H9 (cell line): ENCODE measurements around the gene OSBPL8. TPM values are rescaled to one million over a fixed set of nuclear protein-coding genes. Genes with fewer than 3 reads are reported as not detected.

ENCODE experiments used
- DNase-seq: peaks from one replicate; pipeline ENCODE4 v3.0.0-alpha.2; 2017
- H2AFZ ChIP-seq: one replicate; pipeline ENCODE4 v1.6.1; 2013; ENCODE audit warnings: mild to moderate bottlenecking, low read length, control low read depth, moderate library complexity
- H2AK5ac ChIP-seq: 2 replicates; pipeline ENCODE4 v1.6.1; 2013; ENCODE audit warnings: low read length, control low read depth, mixed read lengths; ENCODE audit not compliant: insufficient read length
- H2BK120ac ChIP-seq: one replicate; pipeline ENCODE4 v1.6.1; 2013; ENCODE audit warnings: low read depth, mild to moderate bottlenecking, low read length, control low read depth, inconsistent platforms; ENCODE audit not compliant: poor library complexity, severe bottlenecking
- H2BK12ac ChIP-seq: 2 replicates; pipeline ENCODE4 v1.6.1; 2013; ENCODE audit warnings: low read length, control low read depth, mixed read lengths, low read depth; ENCODE audit not compliant: insufficient read length
- H2BK15ac ChIP-seq: 2 replicates; pipeline ENCODE4 v1.6.1; 2013; ENCODE audit warnings: low read depth, low read length, control low read depth
- H2BK20ac ChIP-seq: one replicate; pipeline ENCODE4 v1.6.1; 2013; ENCODE audit warnings: low read depth, mild to moderate bottlenecking, low read length, control low read depth, inconsistent platforms; ENCODE audit not compliant: poor library complexity, severe bottlenecking
- H2BK5ac ChIP-seq: 2 replicates; pipeline ENCODE4 v1.6.1; 2013; ENCODE audit warnings: low read length, control low read depth, mixed read lengths; ENCODE audit not compliant: insufficient read length
- H3K14ac ChIP-seq: 2 replicates; pipeline ENCODE4 v1.6.1; 2013; ENCODE audit warnings: low read length, control low read depth; ENCODE audit not compliant: insufficient read depth
- H3K18ac ChIP-seq: 2 replicates; pipeline ENCODE4 v1.6.1; 2013; ENCODE audit warnings: low read depth, mild to moderate bottlenecking, mixed read lengths, low read length, control low read depth; ENCODE audit not compliant: insufficient read length
- H3K23ac ChIP-seq: 2 replicates; pipeline ENCODE4 v1.6.1; 2013; ENCODE audit warnings: low read length, control low read depth, mixed read lengths, low read depth; ENCODE audit not compliant: insufficient read length
- H3K23me2 ChIP-seq: 2 replicates; pipeline ENCODE4 v1.6.1; 2013; ENCODE audit warnings: low read depth, mild to moderate bottlenecking, mixed read lengths, low read length, control low read depth; ENCODE audit not compliant: insufficient read length, poor library complexity, severe bottlenecking
- H3K27ac ChIP-seq: 2 replicates; pipeline ENCODE4 v1.5.1; 2013; ENCODE audit warnings: low read length, control low read depth, mixed read lengths, low read depth; ENCODE audit not compliant: insufficient read length
- H3K27me3 ChIP-seq: 2 replicates; pipeline ENCODE4 v1.6.1; 2013; ENCODE audit warnings: low read length, control low read depth, inconsistent platforms; ENCODE audit not compliant: insufficient read depth
- H3K4ac ChIP-seq: 2 replicates; pipeline ENCODE4 v1.6.1; 2013; ENCODE audit warnings: low read depth, mild to moderate bottlenecking, control low read depth, inconsistent platforms, low read length, moderate library complexity
- H3K4me1 ChIP-seq: 2 replicates; pipeline ENCODE4 v1.6.1; 2013; ENCODE audit warnings: low read length, control low read depth, inconsistent platforms; ENCODE audit not compliant: insufficient read depth
- H3K4me2 ChIP-seq: 2 replicates; pipeline ENCODE4 v1.6.1; 2013; ENCODE audit warnings: low read length, control low read depth, mixed read lengths; ENCODE audit not compliant: insufficient read length, insufficient read depth
- H3K56ac ChIP-seq: 2 replicates; pipeline ENCODE4 v1.6.1; 2013; ENCODE audit warnings: low read depth, mild to moderate bottlenecking, mixed read lengths, low read length, control low read depth; ENCODE audit not compliant: insufficient read length
- H3K79me1 ChIP-seq: 2 replicates; pipeline ENCODE4 v1.6.1; 2013; ENCODE audit warnings: low read depth, mild to moderate bottlenecking, moderate library complexity, low read length, control low read depth, inconsistent platforms; ENCODE audit not compliant: insufficient read depth, poor library complexity, severe bottlenecking
- H3K79me2 ChIP-seq: 2 replicates; pipeline ENCODE4 v1.6.1; 2013; ENCODE audit warnings: low read length, control low read depth, inconsistent platforms; ENCODE audit not compliant: insufficient read depth
- H3K9ac ChIP-seq: 2 replicates; pipeline ENCODE4 v1.6.1; 2013; ENCODE audit warnings: low read length, control low read depth, mixed read lengths; ENCODE audit not compliant: insufficient read length; ENCODE audit errors: extremely low read depth
- H3K9me3 ChIP-seq: one replicate; pipeline ENCODE4 v1.6.1; 2013; ENCODE audit warnings: low read depth, low read length, inconsistent platforms; ENCODE audit not compliant: control insufficient read depth
- H3T11ph ChIP-seq: one replicate; pipeline ENCODE4 v1.6.1; 2013; ENCODE audit warnings: mild to moderate bottlenecking, low read length, control low read depth, inconsistent platforms
- H4K20me1 ChIP-seq: one replicate; pipeline ENCODE4 v1.6.1; 2013; ENCODE audit not compliant: control insufficient read depth, insufficient read length, insufficient read depth
- H4K5ac ChIP-seq: 2 replicates; pipeline ENCODE4 v1.6.1; 2013; ENCODE audit warnings: low read depth, mild to moderate bottlenecking, mixed read lengths, low read length, control low read depth; ENCODE audit not compliant: insufficient read length
- H4K8ac ChIP-seq: replicated peaks from 2 replicates; pipeline ENCODE4 v1.6.1; 2013; ENCODE audit warnings: low read length, control low read depth, mixed read lengths, low read depth; ENCODE audit not compliant: insufficient read length
- H4K91ac ChIP-seq: 2 replicates; pipeline ENCODE4 v1.6.1; 2013; ENCODE audit warnings: low read depth, mild to moderate bottlenecking, moderate library complexity, mixed read lengths, low read length, control low read depth; ENCODE audit not compliant: insufficient read length
- H3K27ac Mint-ChIP-seq, 3 experiments: 2 replicates in 2 of 3; 3 replicates in 1 of 3; pipeline ENCODE4 v1.8.0; 2020 to 2021; ENCODE audit warnings: mixed read lengths in 3 of 3, mild to moderate bottlenecking in 1 of 3, moderate library complexity in 1 of 3
- H3K27me3 Mint-ChIP-seq: 2 replicates; pipeline ENCODE4 v1.8.0; 2021; ENCODE audit warnings: low read depth, mild to moderate bottlenecking, moderate library complexity, mixed read lengths
- H3K36me3 Mint-ChIP-seq, 3 experiments: 2 replicates in 2 of 3; 3 replicates in 1 of 3; pipeline ENCODE4 v1.8.0; 2020 to 2021; ENCODE audit warnings: low read depth in 3 of 3, mixed read lengths in 3 of 3; ENCODE audit not compliant: insufficient read depth in 1 of 3
- H3K4me1 Mint-ChIP-seq, 2 experiments: 2 replicates each; pipeline ENCODE4 v1.8.0; 2020; ENCODE audit warnings: mixed read lengths in 2 of 2
- H3K4me3 Mint-ChIP-seq, 2 experiments: 2 replicates in 1 of 2; 3 replicates in 1 of 2; pipeline ENCODE4 v1.8.0; 2020 to 2021; ENCODE audit warnings: mild to moderate bottlenecking in 2 of 2, mixed read lengths in 2 of 2, moderate library complexity in 1 of 2
- H3K9me3 Mint-ChIP-seq, 2 experiments: 2 replicates in 1 of 2; 3 replicates in 1 of 2; pipeline ENCODE4 v1.8.0; 2020; ENCODE audit warnings: mild to moderate bottlenecking in 2 of 2, mixed read lengths in 2 of 2, moderate library complexity in 1 of 2
- CTCF ChIP-seq: fragments of 200-600 bp; sonication (generic); conservative IDR thresholded peaks from 3 replicates; pipeline ENCODE4 v1.8.0; 2021; ENCODE audit warnings: antibody characterized with exemption, mild to moderate bottlenecking
- WGBS: extraction: QIAGEN DNeasy Blood & Tissue Kit; methylation state at CpG from one replicate; pipeline ENCODE4 v1.1.7; 2013; ENCODE audit warnings: missing lambda C conversion rate, low lambda C conversion rate, mixed read lengths; ENCODE audit not compliant: insufficient read length; ENCODE audit errors: extremely low coverage; 5-methylcytosine and 5-hydroxymethylcytosine counted together
- total RNA-seq: library from RNA; stranded (reverse); gene quantifications from 2 replicates; pipeline ENCODE4 v1.2.1, GENCODE V29; 2021

Gene OSBPL8
- total RNA-seq, 1 experiment from 2014 or later: 61.2 TPM

- Histone ChIP-seq H3T11ph (no peak overlapping the region), H4K91ac (no peak overlapping the region), H3K23me2 (no peaks in the 10 kb centered on the region), H2BK12ac (no peak overlapping the region), H3K56ac (no peak overlapping the region), H3K79me2 (no peaks in the 10 kb centered on the region), H3K79me1 (no peaks in the 10 kb centered on the region), H3K27ac (no peak overlapping the region), H3K9ac (no peak overlapping the region), H4K5ac (no peak overlapping the region), H2AFZ (no peak overlapping the region), H3K4ac (no peak overlapping the region), H3K4me1 (no peaks in the 10 kb centered on the region), H3K14ac (no peak overlapping the region), H2BK20ac (no peak overlapping the region), H2AK5ac (no peak overlapping the region), H3K9me3 (no peaks in the 10 kb centered on the region), H2BK5ac (no peak overlapping the region), H2BK15ac (no peak overlapping the region), H4K8ac (no peak overlapping the region), H3K23ac (no peak overlapping the region), H3K27me3 (no peaks in the 10 kb centered on the region), H2BK120ac (no peak overlapping the region), H3K18ac (no peak overlapping the region), H3K4me2 (no peak overlapping the region), H4K20me1 (no peaks in the 10 kb centered on the region)
- Mint-ChIP-seq H3K36me3 (no peaks in the 10 kb centered on the region), H3K4me1 (peaks cover 3% of the 10 kb centered on the region in 2 experiments; a peak in 2 of 4 replicates), H3K9me3 (no peaks in the 10 kb centered on the region), H3K4me3 (no peak overlapping the region), H3K27ac (no peak overlapping the region), H3K27me3 (no peaks in the 10 kb centered on the region)
- no peak for DNase-seq
- TF ChIP-seq CTCF: no peak
- WGBS: no CpG with 5 or more reads among the region's 3 CpGs
These were observed 222.0 kb downstream of the OSBPL8 start for GRCh38 chr12:76337583-76337982.
